ENCODE measurements around the gene DLGAP1.

The DLGAP1 gene

DNA sequence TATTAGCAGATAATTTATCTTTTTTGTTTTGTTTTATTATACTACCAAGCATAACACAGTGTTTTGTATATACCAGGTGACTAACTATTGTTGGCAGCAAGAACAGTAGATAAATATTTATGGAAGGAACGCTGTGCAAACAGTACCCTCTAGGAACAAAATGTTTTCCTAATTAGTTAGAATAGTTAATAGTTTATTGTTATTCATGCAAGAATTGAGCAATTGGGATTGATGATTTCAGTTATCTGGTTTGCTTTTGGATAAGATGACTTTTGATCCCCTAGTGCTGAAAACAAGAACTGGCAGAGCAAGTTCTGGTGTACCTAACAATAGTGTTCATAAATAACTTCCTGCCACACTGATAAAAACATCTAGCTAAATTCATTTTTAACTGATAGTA is 681.8 kb downstream of the DLGAP1 start:
- DNase-seq (ENCODE audit: low spot score) = no peak

GRCh38 chr18:3771121-3771971 is 683.8 kb downstream of the DLGAP1 start:
- DNase-seq (ENCODE audit: low spot score) = peak; percentile 95

DNA sequence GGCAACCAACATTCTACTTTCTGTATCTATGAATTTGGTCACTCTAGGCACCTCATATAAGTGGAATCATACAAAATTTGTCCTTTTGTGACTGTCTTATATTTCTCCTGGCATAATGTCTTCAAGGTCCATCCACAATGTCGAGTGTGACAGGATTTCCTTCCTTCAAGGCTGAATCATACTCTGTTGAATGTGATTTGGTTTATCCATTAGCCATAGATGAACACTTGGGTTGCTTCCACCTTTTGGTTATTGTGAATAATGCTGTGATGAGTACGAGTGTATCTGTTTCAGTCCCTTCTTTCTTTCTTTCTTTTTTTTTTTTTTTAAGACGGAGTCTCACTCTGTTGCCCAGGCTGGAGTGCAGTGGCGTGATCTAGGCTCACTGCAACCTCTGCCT is 693.8 kb downstream of the DLGAP1 start:
- DNase-seq (ENCODE audit: low spot score) = no peak

- no peak for DNase-seq (ENCODE audit: low spot score)
These were observed 694.4 kb downstream of the DLGAP1 start for GRCh38 chr18:3760741-3761140.

GRCh38 chr18:3759099-3759498 is 696.0 kb downstream of the DLGAP1 start:
- no peak for DNase-seq (ENCODE audit: low spot score)

DNA sequence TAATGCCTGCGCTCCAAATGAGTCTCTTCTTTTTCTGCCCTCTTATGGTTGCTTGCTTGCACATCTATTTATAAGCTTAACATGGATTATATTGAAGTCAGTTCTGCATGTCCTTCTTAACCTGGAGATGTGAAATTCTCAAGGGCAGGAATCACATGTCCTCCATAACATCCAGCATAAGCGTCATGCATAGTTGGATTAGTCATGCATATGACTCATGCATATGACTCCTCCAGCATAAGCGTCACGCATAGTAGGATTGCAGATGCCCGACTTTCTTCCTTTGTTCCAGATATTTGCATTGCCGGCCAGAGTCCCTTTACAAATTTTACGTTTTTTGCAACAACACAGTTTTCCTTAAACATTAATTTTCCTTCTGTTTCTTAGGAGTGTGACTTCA is 696.6 kb downstream of the DLGAP1 start:
- DNase-seq (ENCODE audit: low spot score) = no peak

DNA sequence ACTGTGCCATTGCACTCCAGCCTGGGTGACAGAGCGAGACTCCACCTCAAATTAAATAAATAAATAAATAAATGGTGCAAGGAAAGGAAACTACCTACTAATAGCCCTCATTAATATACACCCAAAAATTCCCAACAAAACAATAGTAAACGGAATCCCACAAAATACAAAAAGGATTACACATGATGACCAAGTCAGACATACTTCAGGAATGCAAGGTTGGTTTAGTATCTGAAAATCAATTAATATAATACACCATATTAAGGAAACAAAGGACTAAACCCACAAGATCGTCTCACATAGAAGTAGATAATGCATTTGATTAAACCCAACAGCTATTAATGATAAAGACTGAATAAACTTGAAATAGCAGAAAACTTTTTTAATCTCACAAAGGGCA is 697.7 kb downstream of the DLGAP1 start:
- DNase-seq (ENCODE audit: low spot score) = no peak

DNA sequence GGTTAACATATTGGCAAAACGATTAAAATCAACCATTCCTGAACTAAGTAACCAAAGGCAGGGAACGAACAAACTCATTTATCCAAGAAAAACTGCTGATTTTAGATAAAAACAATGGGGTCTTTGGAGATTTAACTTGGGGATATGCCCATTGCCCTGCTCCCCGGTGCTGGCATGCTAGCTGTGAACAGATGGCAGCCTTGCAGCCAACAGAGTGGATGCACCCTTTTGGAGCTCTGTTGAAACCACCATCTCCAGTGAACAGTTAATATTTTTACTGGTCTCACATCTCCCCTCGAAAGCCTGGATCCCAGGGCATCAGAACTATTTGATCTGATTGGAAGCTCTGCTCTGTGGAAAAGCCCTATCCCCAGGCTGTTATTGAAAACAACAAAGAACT is 702.0 kb downstream of the DLGAP1 start:
- DNase-seq (ENCODE audit: low spot score) = no peak

DNA sequence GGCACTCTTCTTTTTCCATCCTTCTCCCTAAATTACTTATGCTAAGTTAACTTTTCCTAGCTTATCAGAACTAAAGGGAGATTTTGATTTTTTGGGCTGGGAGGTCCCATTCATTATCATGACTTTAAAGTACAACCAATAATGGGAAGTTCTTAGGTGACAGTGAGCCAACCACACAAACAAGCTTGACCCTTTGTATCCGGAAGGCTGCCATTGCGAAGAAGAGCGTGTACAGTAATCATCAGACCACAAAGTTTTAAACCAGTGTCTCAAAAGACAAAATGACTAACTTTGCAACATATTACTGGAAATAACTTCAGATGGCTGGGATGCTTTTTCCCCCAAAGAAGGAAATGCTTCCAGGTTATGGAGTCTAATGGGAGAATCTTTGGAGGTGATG is 707.0 kb downstream of the DLGAP1 start:
- no peak for DNase-seq (ENCODE audit: low spot score)

GRCh38 chr18:3747176-3747973 is 707.7 kb downstream of the DLGAP1 start:
- no peak for DNase-seq (ENCODE audit: low spot score)

DNA sequence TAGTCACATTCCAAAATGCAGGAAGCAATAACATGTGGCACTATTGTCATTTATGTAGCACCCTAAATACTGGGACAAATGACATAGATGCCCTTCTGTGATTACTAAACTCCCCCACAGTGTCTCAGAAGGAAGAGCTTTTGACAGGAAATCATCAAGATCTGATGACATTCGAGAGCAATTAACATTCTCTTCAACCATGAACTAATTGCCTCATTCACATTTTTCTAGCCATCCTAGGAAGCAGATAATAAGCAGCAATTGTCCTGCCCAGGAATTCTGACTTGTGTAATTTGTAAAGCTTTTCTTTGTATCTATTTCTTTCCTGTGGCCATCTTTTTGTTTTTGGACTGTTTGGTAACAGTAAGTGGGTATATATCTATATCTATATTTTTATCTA is 712.6 kb downstream of the DLGAP1 start:
- DNase-seq (ENCODE audit: low spot score) = no peak

DNA sequence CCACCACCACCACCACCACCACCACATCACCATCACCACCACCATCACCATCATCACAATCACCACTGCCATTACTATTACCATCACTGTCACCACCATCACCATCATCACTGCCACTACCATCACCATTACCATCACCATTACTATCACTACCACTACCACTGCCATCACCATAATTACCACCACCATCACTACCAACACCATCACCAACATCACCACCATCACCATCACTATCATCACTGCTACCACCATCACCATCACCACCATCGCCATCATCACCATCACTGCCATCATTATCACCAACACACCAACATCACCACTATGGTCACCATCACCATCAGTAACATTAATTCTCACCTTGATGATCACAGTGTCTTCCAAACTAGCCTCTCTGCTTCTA is 713.8 kb downstream of the DLGAP1 start:
- DNase-seq (ENCODE audit: low spot score) = no peak

DNA sequence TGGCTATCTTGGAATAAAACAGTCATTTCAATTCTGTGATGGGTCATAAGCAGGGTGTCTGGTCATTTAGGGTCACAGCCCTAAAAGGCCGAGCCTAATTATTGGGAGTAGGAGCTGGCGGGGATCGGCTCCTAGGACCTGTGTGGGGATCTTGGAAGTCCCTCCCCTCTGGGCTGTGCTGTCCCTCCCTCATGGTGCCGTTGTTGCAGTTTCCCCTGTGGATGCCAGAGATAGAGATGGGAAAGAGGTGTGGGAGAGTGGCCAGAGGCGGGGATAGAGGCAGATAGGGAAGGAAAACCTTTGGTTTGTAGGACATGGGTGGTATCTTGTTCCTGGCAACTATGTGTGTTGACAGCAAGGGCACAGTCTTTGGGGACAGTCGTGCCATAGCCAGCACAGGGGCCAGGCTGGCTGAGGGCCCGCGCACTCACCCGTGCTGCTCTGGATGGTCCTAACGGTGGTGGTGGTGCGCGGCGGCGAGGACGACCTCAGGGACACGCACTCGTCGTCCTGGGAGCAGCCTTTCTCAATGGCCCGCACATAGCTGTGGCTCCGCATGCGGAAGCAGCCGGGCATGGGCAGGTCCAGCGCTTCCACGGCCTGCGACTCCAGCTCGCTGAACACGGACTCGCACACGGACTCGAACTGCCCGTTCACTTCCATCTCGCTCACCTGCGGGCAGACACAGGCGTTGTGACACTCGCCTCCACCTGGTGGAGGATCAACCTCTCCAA is 726.2 kb downstream of the DLGAP1 start:
- DNase-seq (ENCODE audit: low spot score) = no peak

DNA sequence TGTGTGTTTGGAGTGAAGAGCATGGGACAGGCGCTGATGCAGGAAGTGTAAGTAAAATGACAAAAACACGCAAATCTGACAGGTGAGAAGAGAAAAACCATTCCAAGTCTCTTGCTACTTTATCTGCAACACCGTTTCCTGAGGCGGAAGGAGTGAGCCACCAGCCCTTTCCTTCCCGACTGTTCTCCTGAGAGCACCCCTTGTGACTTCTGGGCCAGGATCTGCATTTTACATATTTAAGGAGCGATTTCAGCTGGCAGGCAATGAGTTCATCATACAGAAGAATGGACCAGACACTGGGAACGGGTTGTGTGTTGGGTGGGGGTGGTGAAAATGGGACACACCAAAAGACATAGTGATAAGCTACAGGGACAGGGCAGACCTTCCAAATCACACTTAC is 727.8 kb downstream of the DLGAP1 start:
- no peak for DNase-seq (ENCODE audit: low spot score)

GRCh38 chr18:3726238-3726951 is 728.7 kb downstream of the DLGAP1 start:
- no peak for DNase-seq (ENCODE audit: low spot score)

DNA sequence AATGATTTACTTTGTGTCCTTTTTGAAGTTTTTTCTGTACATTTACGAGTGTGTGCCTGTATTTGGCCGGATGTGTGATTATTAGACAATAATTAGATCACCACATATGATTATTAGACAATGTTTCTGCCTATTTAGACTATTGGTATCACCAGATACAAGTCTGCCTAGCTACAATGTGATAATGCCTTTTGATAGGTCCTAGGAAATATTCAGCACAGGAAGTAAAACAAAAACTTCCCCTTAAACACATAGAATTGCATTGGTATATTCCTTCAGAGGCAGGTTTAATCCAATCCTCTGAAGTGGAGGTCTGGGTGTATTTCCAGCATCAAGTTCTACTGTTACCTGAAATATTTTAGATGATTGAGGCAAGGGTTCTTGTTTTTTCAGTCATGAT is 730.0 kb downstream of the DLGAP1 start:
- no peak for DNase-seq (ENCODE audit: low spot score)

DNA sequence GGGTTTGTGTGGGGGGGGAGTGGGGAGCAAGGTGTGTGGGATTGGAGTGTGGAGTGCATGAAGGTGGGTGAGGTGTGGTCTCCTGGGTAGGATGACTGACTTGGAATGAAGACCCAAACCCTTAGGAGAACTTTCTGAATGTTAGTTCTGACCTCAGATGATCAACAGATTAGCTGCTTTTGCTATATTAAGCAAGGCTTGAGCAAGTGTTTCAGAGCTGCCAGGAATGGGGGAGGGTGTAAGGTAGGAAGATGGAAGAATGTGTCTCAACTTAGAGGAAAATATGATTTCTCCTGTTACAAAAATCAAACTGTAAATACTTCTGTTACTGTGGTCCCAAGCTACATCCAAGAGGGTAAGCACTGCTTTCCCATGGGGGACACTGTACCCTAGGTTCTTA is 731.6 kb downstream of the DLGAP1 start:
- no peak for DNase-seq (ENCODE audit: low spot score)

DNA sequence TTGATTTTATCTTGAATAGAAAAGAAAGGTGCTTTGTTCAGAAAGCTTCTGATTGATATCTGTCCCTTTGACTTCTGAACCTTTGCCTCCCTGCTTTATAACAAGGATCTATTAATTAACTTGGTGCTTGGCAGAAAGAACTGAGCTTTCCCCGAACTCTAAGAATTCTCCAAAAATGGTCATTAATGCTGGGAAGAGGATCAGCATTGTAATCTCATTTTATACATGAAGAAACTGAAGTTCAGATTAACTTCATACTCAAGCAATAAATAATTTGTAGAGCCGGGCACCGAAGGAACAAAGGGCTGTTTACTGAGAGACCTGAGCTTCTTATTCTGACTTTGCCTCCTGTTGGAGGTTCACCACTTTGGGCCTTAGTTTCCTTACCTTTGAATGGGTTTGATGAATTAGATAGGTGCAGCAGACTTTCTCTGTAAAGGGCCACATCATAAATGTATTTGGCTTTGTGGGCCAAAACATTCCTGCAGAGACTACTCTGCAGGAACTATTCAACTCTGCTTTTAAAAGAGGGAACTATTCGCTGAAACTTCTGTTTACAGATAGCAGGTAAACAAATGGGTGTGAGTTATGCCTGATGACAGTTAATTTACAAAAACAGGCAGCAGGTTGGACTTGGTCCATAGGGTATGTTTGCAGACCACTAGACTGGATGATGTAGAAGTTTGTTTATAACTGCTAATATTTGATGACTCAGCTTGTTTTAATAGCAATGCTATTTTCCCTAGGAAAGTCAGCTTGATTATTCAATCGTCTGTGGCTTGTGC is 732.3 kb downstream of the DLGAP1 start:
- DNase-seq (ENCODE audit: low spot score) = no peak

- no peak for DNase-seq (ENCODE audit: low spot score)
These were observed 733.1 kb downstream of the DLGAP1 start for GRCh38 chr18:3721771-3722648.

DNA sequence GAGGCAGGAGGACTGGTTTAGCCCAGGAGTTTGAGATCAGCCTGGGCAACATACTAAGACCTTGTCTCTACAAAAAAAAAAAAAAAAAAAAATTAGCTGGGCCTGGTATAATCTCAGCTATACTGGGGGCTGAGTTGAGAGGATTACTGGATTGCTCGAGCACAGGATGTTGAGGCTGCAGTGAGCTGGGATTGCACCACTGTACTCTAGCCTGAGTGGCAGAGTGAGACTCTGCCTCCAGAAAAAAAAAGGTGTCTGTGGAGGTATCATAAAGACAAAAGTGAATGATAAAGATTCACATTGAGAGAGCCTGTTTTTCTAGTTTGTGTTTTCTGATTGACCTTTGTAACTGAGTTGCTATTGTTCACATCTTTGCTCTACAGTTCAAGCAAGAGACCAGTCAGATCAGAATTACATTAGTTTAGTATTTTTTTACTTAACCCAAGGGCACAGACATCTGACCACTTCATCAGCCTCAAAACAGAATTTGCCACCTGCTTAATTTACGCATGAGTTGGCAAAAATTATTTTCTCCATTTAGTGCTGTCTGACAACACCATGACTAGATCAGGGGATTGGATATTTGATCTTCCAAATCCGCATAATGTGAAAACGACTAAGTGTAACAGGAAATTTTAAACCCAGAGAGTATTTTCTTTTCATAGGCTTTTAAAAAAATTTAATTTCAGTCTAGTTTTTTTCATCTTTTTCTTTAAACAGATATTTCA is 734.1 kb downstream of the DLGAP1 start:
- no peak for DNase-seq (ENCODE audit: low spot score)

All from AG08395 (cell line).